ENCODE results near the gene GABPB1.

DNA sequence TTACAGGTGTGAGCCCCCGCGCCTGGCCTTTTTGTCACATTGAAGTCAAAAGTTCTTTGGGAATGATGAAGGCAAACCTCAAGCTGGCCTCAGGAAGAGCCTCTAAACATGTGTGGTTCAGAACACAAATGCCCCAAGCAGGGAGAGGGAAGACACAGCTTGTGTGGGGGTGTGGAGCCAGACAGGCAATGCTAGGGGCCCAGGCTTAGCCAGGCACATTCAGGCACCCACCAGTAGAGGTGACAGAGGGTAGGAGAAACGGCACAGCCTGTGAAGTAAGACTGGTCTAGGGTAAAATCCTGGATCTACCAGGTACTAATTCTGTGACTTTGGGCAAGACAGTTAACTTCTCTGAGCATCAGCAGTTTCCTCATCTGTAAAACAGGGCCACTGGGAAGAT is 93.0 kb downstream of the GABPB1 start:
- no peak for TF ChIP-seq CTCF (IDR thresholded peaks at IDR 0.05)
- no peak for TF ChIP-seq POLR2A (IDR thresholded peaks at IDR 0.05)
